K562 (cell line): Measurements from ENCODE around the gene SAMD10. TPM values are rescaled to one million over a fixed set of nuclear protein-coding genes. Genes with fewer than 3 reads are reported as not detected.

ENCODE experiments used
- COPS2 ChIP-seq: fragments of 450-650 bp; conservative IDR thresholded peaks from 2 replicates; pipeline ENCODE4 v1.6.1; 2016; ENCODE audit warnings: mild to moderate bottlenecking, moderate library complexity
- CXXC5 ChIP-seq: fragments of 250-450 bp; sonication (Bioruptor Pico); IDR thresholded peaks from 2 replicates; pipeline ENCODE4 v1.8.0; 2022; ENCODE audit warnings: inconsistent platforms, mild to moderate bottlenecking, moderate library complexity
- ERF ChIP-seq: fragments of 450-650 bp; formaldehyde crosslinking; IDR thresholded peaks from 2 replicates; pipeline ENCODE4 v1.4.0; 2020; ENCODE audit warnings: mild to moderate bottlenecking, mixed read lengths
- ETS2 ChIP-seq: IDR thresholded peaks from 2 replicates; pipeline ENCODE4 v1.6.1; 2016; ENCODE audit warnings: borderline replicate concordance, missing genetic modification characterization, mild to moderate bottlenecking, moderate library complexity, missing compliant biosample characterization; ENCODE audit not compliant: poor library complexity, severe bottlenecking
- ETV1 ChIP-seq: fragments of 450-650 bp; conservative IDR thresholded peaks from 2 replicates; pipeline ENCODE4 v1.6.1; 2016; ENCODE audit warnings: missing genetic modification characterization, control low read depth, low read depth, missing compliant biosample characterization
- HDAC1 ChIP-seq, 2 experiments: fragments of 450-650 bp; IDR thresholded peaks; 2 replicates each; pipeline ENCODE4 v1.6.1; 2016 to 2017; ENCODE audit warnings: inconsistent platforms in 1 of 2, mild to moderate bottlenecking in 1 of 2, moderate library complexity in 1 of 2
- ILK ChIP-seq: fragments of 450-650 bp; IDR thresholded peaks from 2 replicates; pipeline ENCODE4 v1.6.1; 2016; ENCODE audit warnings: missing genetic modification characterization, low read depth, mild to moderate bottlenecking, missing compliant biosample characterization, moderate library complexity, borderline replicate concordance
- MBD2 ChIP-seq: sonication (generic); IDR thresholded peaks from 2 replicates; pipeline ENCODE4 v1.6.1; 2016; ENCODE audit warnings: low read depth, borderline replicate concordance
- NCOA6 ChIP-seq: fragments of 450-650 bp; IDR thresholded peaks from 2 replicates; pipeline ENCODE4 v1.6.1; 2017; ENCODE audit warnings: mild to moderate bottlenecking
- SUPT5H ChIP-seq: fragments of 450-650 bp; IDR thresholded peaks from 2 replicates; pipeline ENCODE4 v1.6.1; 2016
- TBP ChIP-seq: optimal IDR thresholded peaks from 2 replicates; pipeline ENCODE3; 2011; ENCODE audit warnings: low read depth, low read length, improper control_type of control experiment
- U2AF2 ChIP-seq: fragments of 200-400 bp; formaldehyde crosslinking; optimal IDR thresholded peaks from 2 replicates; pipeline ENCODE3; 2017; ENCODE audit warnings: low read depth, mild to moderate bottlenecking, low read length
- UBTF ChIP-seq, 2 experiments: IDR thresholded peaks; 2 replicates each; pipeline ENCODE4 v1.6.1; 2012; ENCODE audit warnings: improper control_type of control experiment in 2 of 2, low read depth in 2 of 2, low read length in 2 of 2, borderline replicate concordance in 1 of 2
- ZBTB40 ChIP-seq, 2 experiments: fragments of 450-650 bp in 1 of 2; sonication (generic) in 1 of 2; formaldehyde crosslinking in 1 of 2; IDR thresholded peaks; 2 replicates each; pipeline versions ENCODE4 v1.7.1 to v1.9.0; 2016 to 2022; ENCODE audit warnings: inconsistent platforms in 1 of 2, mild to moderate bottlenecking in 1 of 2, missing genetic modification reagents in 1 of 2
- ZNF583 ChIP-seq: fragments of 250-450 bp; sonication (Bioruptor Pico); IDR thresholded peaks from 2 replicates; pipeline ENCODE4 v1.4.0; 2020
- polyA plus RNA-seq, 8 experiments: library from polyadenylated mRNA; depleted of rRNA in 4 of 8; stranded (reverse) in 5 of 8; unstranded in 3 of 8; fragments of >200 nt; fragmentation: Nextera tagmentation in 2 of 8; fragmentation: Illumina TruSeq in 1 of 8; extraction: Ambion mirVana in 2 of 8; extraction: Trizol in 1 of 8; gene quantifications; 2 replicates each; pipeline versions ENCODE4 v1.2.1 to v1.2.3, GENCODE V29; 2011 to 2014; ENCODE audit warnings: inconsistent platforms in 1 of 8, missing spikeins in 1 of 8
- total RNA-seq, 7 experiments: library from RNA; depleted of rRNA in 6 of 7; stranded (reverse); fragments of >200 nt in 6 of 7; fragmentation: Illumina TruSeq in 2 of 7; extraction: Trizol in 2 of 7; gene quantifications; 2 replicates each; pipeline versions ENCODE4 v1.2.1 to v1.2.3, GENCODE V29; 2011 to 2021; ENCODE audit warnings: low replicate concordance in 1 of 7

Gene SAMD10
- total and polyA plus RNA-seq, 9 of the 15 experiments (the other 6 are each of a cell fraction or from before 2014, with no cell fraction given), result 0.37 to 15.2 (median 4.8) TPM

- TF ChIP-seq UBTF (IDR thresholded peaks at IDR 0.05; ENCODE audit: borderline replicate concordance in 1 of 2, low read depth in 2 of 2, low read length in 2 of 2) (peak in 1 of 2 experiments; percentile 72; a peak in 1 of 4 replicates), ZNF583 (CRISPR knock-in tag) (0 out of 2 replicates have a peak, but pooled peaks have one; percentile 25), ERF (CRISPR knock-in tag) (no peak), NCOA6 (0 out of 2 replicates have a peak, but pooled peaks have one; percentile 13), COPS2 (no peak), ZBTB40 (IDR thresholded peaks at IDR 0.05) (peak; percentile 78), ZBTB40 (CRISPR knock-in tag; IDR thresholded peaks at IDR 0.05) (no peak), ETS2 (tag) (no peak), U2AF2 (no peak), SUPT5H (peak; percentile 55), ILK (no peak), HDAC1 (IDR thresholded peaks at IDR 0.05) (0 out of 4 replicates have a peak, but pooled peaks of 1 of the 2 experiments have one; percentile 31), TBP (peak; percentile 38), ETV1 (tag) (0 out of 2 replicates have a peak, but pooled peaks have one; percentile 13), CXXC5 (CRISPR knock-in tag) (peak; percentile 68), MBD2 (0 out of 2 replicates have a peak, but pooled peaks have one; percentile 22)
Observed at GRCh38 chr20:63978319-63979228, 868 bp downstream of the SAMD10 start (continued).
